Lower leg skin (tissue), 3 donors: ENCODE data around the gene BARD1.

ENCODE experiments used
- CTCF ChIP-seq, 3 donors: fragments of 450-650 bp; IDR thresholded peaks; one replicate each; pipeline ENCODE4 v1.5.1; 2016; ENCODE audit warnings: antibody characterized with exemption in 3 of 3, mild to moderate bottlenecking in 3 of 3, moderate library complexity in 2 of 3
- POLR2A ChIP-seq, 2 donors: fragments of 450-650 bp; IDR thresholded peaks; one replicate each; pipeline ENCODE4 v1.6.1; 2016 to 2017; ENCODE audit warnings: antibody characterized with exemption in 2 of 2, mild to moderate bottlenecking in 1 of 2, moderate library complexity in 1 of 2

GRCh38 chr2:214772443-214773015 is 37.0 kb downstream of the BARD1 start:
- TF ChIP-seq CTCF (IDR thresholded peaks at IDR 0.05) (no peak), POLR2A (IDR thresholded peaks at IDR 0.05) (no peak)
